Mesodermal cell (in vitro differentiated cells): ENCODE data around the gene DGKI.

ENCODE experiments used
- H3K27ac ChIP-seq: 2 replicates; pipeline ENCODE4 v1.7.0; 2013; ENCODE audit warnings: mild to moderate bottlenecking, low read depth, low read length, moderate library complexity; ENCODE audit not compliant: severe bottlenecking
- H3K36me3 ChIP-seq: 2 replicates; pipeline ENCODE4 v1.7.1; 2013; ENCODE audit warnings: mild to moderate bottlenecking, low read length, moderate library complexity; ENCODE audit not compliant: control insufficient read depth, insufficient read depth
- H3K4me1 ChIP-seq: one replicate; pipeline ENCODE4 v1.7.1; 2013; ENCODE audit warnings: mild to moderate bottlenecking, low read length; ENCODE audit not compliant: insufficient read depth, control insufficient read depth, poor library complexity, severe bottlenecking
- H3K4me3 ChIP-seq: 2 replicates; pipeline ENCODE4 v1.7.0; 2013; ENCODE audit warnings: low read length, control low read depth, mild to moderate bottlenecking; ENCODE audit not compliant: insufficient read depth, poor library complexity, severe bottlenecking; ENCODE audit errors: extremely low read depth
- H3K9me3 ChIP-seq: 2 replicates; pipeline ENCODE4 v1.7.1; 2013; ENCODE audit warnings: mild to moderate bottlenecking, low read length, moderate library complexity; ENCODE audit not compliant: control insufficient read depth
- WGBS, 2 experiments: methylation state at CpG; one replicate each; pipeline ENCODE4 v1.1.5; 2013; ENCODE audit warnings: missing lambda C conversion rate in 2 of 2; ENCODE audit not compliant: insufficient coverage in 2 of 2; 5-methylcytosine and 5-hydroxymethylcytosine counted together

DGKI gene

DNA sequence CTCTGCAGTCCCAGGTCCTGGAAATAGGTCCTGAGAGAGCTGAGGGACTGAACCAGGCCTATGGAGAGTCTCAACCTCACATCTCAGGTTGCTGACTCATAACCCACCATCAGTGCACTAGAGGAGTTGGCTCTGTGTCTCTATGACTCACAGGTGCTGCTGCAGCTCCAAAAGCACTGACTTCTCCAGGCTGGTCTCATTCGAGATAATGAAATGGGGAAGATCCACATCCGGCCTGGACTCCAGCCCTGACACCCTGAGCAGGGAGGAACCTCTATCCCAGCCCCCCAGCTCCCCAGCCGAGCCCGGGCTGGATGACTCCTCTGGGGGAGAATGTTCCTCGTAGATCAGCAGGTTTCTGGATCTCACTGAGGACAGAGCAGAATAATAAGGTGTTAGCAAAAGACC, 35.5 kb upstream of the DGKI start:
- Histone ChIP-seq H3K27ac (peak overlapping the region; percentile 38), H3K36me3 (peaks cover 99% of the 10 kb centered on the region), H3K4me3 (no peak overlapping the region), H3K9me3 (no peaks in the 10 kb centered on the region), H3K4me1 (peaks cover 21% of the 10 kb centered on the region)
- 73 to 80% methylated on average over 1 to 2 of the region's 5 CpGs for WGBS, 2 experiments

DNA sequence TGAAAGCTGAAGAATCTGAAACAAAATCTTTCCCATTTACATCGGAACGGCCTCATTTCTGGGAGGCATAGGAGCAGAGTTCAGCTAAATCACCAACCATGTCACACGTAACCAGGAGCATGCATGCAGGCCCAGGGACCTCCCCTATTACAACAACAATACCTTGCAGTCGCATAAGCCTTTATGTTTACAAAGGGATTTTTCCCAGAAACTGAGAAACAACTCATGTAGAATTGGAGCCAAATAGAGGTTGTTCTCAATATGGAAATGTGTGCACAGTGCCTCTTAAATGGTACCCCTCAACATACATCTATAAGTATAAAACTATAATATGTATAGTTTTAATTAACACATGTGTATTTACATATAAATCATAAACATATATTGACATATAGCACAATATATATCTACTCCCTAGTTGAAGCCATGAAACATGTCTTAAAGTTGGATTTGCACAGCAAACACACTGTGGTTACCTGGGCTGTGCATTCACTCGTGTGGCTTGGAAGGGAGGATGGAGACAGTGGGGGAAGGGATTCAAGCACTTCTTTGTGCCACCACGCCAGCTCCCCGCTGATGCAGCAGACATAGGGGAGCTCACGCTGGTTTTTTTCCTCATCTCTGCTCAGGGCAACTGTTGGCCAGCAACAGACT, 35.0 kb upstream of the DGKI start:
- H3K27ac ChIP-seq = no peak overlapping the region
- H3K4me3 ChIP-seq = no peak overlapping the region
- H3K4me1 ChIP-seq = peaks cover 21% of the 10 kb centered on the region
- WGBS, 2 experiments = 93 to 98% methylated on average over 5 to 7 of the region's 8 CpGs
- H3K9me3 ChIP-seq = no peaks in the 10 kb centered on the region
- peaks cover 99% of the 10 kb centered on the region for H3K36me3 ChIP-seq

DNA sequence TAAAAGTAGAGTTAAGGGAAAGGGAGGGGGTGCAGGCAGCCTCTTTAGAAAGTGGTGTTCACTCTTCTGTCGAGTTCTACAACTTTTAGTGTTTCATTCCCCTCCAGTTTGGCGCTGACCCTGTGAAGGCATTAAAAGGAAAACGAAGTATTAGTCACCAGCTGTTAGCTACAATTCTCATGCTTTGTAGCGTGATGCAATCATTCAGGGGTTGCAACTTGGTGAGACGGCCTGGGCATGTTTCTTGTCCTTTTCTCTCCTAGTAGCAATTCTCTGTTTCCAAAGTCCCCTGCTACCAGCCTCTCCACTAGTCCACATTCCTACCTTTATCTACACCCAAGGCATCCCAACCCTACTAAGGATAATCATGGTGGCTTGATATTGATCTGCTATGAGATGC, 33.7 kb upstream of the DGKI start:
- H3K27ac ChIP-seq = no peak overlapping the region
- peaks cover 99% of the 10 kb centered on the region for H3K36me3 ChIP-seq
- no peak overlapping the region for H3K4me3 ChIP-seq
- peaks cover 21% of the 10 kb centered on the region for H3K4me1 ChIP-seq
- no peaks in the 10 kb centered on the region for H3K9me3 ChIP-seq
- 82 to 90% methylated on average over 5 of the region's 5 CpGs for WGBS, 2 experiments

DNA sequence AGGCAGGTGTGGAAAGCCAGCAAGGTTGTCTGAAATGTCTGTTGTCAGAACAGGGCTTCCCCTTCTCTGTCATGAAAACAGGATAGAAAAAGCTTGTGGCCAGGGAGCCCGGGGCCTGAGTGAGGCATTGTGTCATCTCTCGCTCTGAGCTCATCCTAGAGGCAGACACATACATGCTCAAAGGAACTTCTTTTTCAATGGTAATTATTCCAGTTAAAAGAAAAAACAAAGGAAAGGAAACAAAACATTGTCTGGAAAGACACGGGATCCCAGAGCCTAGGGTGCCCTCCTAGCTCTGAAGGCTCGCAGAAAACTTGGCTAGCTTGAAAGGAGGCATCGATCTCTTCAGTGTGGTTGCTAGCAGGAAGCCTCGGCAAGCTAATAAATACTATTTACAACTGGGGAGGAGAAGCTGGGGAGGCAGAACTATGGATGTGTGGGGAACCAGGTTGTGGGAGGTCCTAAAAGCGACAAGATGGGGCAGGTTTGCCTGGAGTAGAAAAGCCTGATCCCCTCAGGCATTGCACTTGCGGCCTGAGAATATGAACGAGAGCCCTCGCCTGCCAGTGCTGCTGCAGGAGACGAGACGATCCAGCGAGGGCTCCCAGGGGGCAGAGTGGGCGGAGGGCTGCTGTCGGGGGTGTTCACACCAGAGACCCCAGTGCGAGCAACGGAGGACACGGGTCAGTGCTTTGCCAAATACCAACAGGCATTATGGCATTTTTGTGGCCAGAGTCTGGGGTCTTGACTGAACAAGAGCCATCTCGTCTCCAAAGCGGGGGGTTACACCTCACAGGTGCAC, 32.8 kb upstream of the DGKI start:
- peaks cover 97% of the 10 kb centered on the region for H3K36me3 ChIP-seq
- no peak overlapping the region for H3K27ac ChIP-seq
- 65 to 72% methylated on average over 15 to 16 of the region's 20 CpGs for WGBS, 2 experiments
- no peaks in the 10 kb centered on the region for H3K9me3 ChIP-seq
- H3K4me1 ChIP-seq = peaks cover 21% of the 10 kb centered on the region
- H3K4me3 ChIP-seq = no peak overlapping the region

DNA sequence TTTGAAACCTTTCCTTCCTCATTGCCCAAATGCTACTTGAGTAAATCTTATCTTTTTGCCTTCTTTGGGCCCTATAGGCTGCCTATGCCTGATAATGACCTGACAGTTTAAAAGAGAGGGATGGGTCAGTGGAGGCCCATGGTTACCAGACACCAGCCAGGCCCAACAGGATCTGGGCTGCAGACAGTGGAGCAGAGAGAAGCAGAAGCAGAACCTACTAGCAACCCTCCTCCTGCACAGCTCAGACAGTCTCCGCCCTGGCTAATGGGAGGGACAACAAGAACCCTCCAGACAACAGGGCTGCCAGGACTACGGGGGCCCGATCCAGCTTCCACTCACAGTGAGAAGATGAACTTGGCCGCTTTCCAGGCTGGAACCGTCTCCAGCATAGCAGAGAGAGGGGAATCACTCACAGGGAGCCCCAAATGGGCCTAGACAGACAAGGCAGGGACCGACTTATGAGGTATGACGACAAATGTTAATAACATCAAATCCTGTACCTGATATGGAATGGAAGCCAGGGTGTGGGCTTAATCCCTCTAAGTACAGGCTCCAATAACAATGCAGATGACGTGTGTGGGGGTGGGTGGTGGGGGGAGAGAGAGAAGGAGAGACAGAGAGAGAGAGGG, 31.7 kb upstream of the DGKI start:
- H3K27ac ChIP-seq = no peak overlapping the region
- no peak overlapping the region for H3K4me3 ChIP-seq
- H3K36me3 ChIP-seq = peaks cover 96% of the 10 kb centered on the region
- H3K4me1 ChIP-seq = peaks cover 25% of the 10 kb centered on the region
- no peaks in the 10 kb centered on the region for H3K9me3 ChIP-seq
- WGBS, 2 experiments = 91 to 93% methylated on average over 5 to 6 of the region's 8 CpGs

DNA sequence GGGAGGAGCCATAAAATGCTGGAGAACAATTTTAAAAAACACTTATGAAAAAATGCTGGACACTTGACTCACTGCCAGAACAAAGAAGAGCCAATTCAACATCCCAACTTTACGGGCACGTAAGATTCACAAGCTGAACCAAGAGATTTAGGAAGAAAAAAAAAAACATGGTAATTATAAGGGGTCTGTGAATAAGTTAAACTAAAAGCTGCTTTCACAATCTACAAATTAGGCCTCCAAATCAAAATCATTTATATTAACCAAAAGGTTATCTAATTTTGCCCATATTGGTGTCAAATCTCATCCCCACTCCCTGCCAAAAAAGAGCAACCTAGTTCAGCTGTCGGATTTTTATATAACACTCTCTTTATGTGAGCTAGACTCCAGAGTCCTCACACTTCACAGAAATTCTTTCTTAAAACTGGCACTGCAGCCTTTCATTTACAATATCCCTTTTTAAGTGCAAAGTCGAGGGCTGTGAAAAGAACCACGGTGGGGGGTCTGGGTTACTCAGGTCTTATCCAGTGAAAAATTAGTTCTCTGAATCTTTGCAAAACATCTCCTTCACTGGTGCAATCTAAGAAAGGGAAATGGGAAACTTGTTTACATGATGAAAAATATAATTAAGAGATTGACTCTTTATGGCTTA, 30.4 kb upstream of the DGKI start:
- Histone ChIP-seq H3K27ac (no peak overlapping the region), H3K4me3 (no peak overlapping the region), H3K4me1 (peaks cover 17% of the 10 kb centered on the region), H3K36me3 (peaks cover 96% of the 10 kb centered on the region), H3K9me3 (no peaks in the 10 kb centered on the region)
- 80 to 92% methylated on average over 1 of the region's 5 CpGs for WGBS, 2 experiments

DNA sequence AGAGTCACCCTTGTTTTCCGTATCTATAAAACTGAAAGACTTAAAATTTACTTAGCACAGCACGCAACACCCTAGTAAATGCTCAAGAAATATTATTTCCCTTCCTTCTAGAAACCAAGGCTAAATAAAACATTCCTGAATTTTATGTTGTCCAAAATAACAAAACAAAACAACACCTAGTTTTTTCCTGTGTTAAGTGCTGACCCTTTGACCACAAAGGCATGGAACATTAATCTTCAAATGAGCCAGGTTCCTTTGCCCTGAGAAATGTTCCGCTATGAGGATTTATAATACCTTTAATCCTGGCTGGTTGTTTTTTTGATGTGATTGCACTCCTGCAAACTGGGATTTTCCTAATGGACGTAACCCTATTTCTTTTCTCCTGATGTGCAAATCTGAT, 29.0 kb upstream of the DGKI start:
- H3K27ac ChIP-seq = no peak overlapping the region
- H3K36me3 ChIP-seq = peaks cover 93% of the 10 kb centered on the region

DNA sequence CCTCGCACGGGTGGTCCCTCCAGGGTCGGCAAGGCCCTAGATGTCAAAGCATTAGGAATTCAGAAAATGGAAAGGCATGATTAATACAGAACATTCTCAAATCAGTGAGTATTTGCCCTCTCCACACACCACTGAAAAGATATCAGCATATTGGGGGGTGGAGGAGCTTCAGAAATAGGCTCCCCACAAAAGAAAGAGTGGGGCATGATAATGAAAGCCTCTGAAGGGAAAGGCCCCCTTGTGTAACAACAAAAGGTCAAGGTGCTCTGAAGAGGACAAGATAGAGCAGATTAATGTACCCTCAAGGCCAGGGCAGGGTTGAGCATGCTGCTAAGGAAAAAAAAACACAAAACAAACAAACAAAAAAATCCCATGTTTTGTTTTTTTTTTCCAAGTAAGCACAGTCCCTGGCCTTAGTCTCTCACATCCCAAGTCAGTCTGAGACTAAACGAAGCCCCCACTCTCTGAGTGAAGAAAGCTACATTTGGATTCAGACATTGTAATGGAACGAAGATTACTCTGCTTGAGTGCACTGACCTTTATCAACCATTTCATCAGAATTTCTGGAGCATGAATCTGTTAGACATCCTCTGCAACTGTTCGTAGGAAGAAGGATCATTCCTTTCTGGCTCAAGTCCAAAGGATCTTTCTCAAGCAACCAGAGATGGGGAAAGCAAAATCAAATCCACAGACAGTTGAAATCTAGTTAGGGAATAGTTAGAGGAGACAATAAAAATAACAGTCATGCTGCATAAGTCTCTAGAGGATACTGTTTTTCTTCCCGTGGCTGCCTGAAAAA, 27.4 kb upstream of the DGKI start:
- Histone ChIP-seq H3K4me3 (no peak overlapping the region), H3K27ac (no peak overlapping the region), H3K9me3 (no peaks in the 10 kb centered on the region), H3K4me1 (peaks cover 7% of the 10 kb centered on the region), H3K36me3 (peaks cover 81% of the 10 kb centered on the region)
- WGBS, 2 experiments = 94 to 100% methylated on average over 3 of the region's 7 CpGs

More for the DNA sequence above, 29.0 kb upstream of the DGKI start:
- Histone ChIP-seq H3K4me1 (peaks cover 17% of the 10 kb centered on the region), H3K9me3 (no peaks in the 10 kb centered on the region), H3K4me3 (no peak overlapping the region)
- 100% methylated on average over 3 of the region's 4 CpGs; no CpG with 5 or more reads in 1 of the 2 experiments for WGBS, 2 experiments

DNA sequence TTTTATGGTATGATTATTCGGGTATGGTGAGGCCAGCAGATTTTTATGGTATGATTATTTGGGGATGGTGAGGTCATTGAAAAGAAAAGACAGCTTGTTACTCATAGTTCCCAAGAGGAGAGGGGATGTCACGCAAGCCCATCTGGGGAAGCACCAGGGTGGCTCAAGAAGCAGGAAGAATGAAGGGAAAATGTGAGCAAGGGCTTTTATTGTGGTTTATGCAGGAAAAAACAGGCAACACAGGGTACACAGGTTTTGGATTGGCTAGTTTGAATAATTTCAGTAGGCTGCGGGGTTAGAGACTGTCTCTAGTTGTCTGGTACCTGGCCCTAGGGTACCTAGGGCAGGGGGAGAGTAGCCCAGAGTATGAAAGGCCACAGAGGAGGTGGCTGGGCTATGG, 26.8 kb upstream of the DGKI start:
- WGBS, 2 experiments = 97 to 100% methylated on average over 3 of the region's 3 CpGs
- no peak overlapping the region for H3K4me3 ChIP-seq
- H3K9me3 ChIP-seq = no peaks in the 10 kb centered on the region
- H3K4me1 ChIP-seq = peaks cover 4% of the 10 kb centered on the region
- no peak overlapping the region for H3K27ac ChIP-seq
- H3K36me3 ChIP-seq = peaks cover 74% of the 10 kb centered on the region
